Tibial nerve (tissue), 4 donors: ENCODE data around the gene ARHGAP44.

ENCODE experiments used
- EP300 ChIP-seq, 2 donors: sonication (generic); formaldehyde crosslinking; IDR thresholded peaks; one replicate each; pipeline ENCODE4 v1.6.1; 2017; ENCODE audit warnings: antibody characterized with exemption in 2 of 2, mild to moderate bottlenecking in 1 of 2
- POLR2A ChIP-seq, 2 donors: fragments of 450-650 bp; IDR thresholded peaks; one replicate each; pipeline ENCODE4 v1.6.1; 2017; ENCODE audit warnings: antibody characterized with exemption in 2 of 2, mild to moderate bottlenecking in 2 of 2, moderate library complexity in 2 of 2
- TF ChIP-seq, protein P1 (sequence below), 5 experiments: fragments of 200-600 bp in 3 of 5; fragments of 450-650 bp in 2 of 5; sonication (generic) in 3 of 5; IDR thresholded peaks; one replicate each; pipeline ENCODE4 v1.5.1; 2016 to 2019; ENCODE audit warnings: antibody characterized with exemption in 5 of 5, mild to moderate bottlenecking in 3 of 5, moderate library complexity in 2 of 5

DNA sequence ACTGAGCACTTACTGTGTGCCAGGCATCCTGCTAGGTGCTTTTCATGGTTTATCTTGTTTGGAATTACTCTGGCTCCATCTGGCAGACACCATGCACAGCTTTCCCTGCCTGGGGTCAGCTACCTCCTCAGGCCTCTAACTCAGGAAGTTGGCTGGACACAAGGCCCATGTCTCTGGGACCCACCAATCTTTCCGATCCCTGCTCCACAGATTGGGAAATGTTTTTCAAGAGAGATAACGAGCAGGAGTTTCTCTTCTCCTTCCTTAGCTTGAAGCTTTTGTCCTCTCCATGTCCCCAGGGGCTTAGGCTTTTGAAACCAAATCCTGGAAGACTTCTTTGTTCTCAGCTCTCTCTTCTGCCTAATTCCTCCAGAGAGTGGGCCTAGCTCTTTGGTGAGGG, 240.0 kb downstream of the ARHGAP44 start:
- TF ChIP-seq, protein P1, sequence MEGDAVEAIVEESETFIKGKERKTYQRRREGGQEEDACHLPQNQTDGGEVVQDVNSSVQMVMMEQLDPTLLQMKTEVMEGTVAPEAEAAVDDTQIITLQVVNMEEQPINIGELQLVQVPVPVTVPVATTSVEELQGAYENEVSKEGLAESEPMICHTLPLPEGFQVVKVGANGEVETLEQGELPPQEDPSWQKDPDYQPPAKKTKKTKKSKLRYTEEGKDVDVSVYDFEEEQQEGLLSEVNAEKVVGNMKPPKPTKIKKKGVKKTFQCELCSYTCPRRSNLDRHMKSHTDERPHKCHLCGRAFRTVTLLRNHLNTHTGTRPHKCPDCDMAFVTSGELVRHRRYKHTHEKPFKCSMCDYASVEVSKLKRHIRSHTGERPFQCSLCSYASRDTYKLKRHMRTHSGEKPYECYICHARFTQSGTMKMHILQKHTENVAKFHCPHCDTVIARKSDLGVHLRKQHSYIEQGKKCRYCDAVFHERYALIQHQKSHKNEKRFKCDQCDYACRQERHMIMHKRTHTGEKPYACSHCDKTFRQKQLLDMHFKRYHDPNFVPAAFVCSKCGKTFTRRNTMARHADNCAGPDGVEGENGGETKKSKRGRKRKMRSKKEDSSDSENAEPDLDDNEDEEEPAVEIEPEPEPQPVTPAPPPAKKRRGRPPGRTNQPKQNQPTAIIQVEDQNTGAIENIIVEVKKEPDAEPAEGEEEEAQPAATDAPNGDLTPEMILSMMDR (IDR thresholded peaks at IDR 0.05) = no peak
- TF ChIP-seq POLR2A (IDR thresholded peaks at IDR 0.05) (no peak), EP300 (IDR thresholded peaks at IDR 0.05) (no peak)
